HG02884 (cell line): ENCODE results near the gene PYCARD.
A peak's percentile ranks its signal among the peaks of the same experiment; 100 is the strongest.
"Not testable (repeated sequence)": the region's sequence is repeated elsewhere in the genome, so short reads cannot be mapped to it uniquely, and the experiment has no call there.

ENCODE experiments used
- ATAC-seq: cut with Tn5 transposase; IDR thresholded peaks from one replicate; pipeline ENCODE4 v1.9.1; 2021; ENCODE audit warnings: mild to moderate bottlenecking, moderate library complexity; ENCODE audit not compliant: unreplicated experiment

Gene PYCARD

GRCh38 chr16:31191697-31192428 is 10.7 kb downstream of the PYCARD start:
- no peak for ATAC-seq

GRCh38 chr16:31190818-31191444 is 11.6 kb downstream of the PYCARD start:
- no peak for ATAC-seq

- no peak for ATAC-seq
Measured at GRCh38 chr16:31190061-31190460, 12.5 kb downstream of the PYCARD start.

- no peak for ATAC-seq
Measured at GRCh38 chr16:31189412-31189778, 13.2 kb downstream of the PYCARD start.

GRCh38 chr16:31188450-31189411 is 13.8 kb downstream of the PYCARD start:
- no peak for ATAC-seq

GRCh38 chr16:31187808-31188189 is 14.8 kb downstream of the PYCARD start:
- no peak for ATAC-seq

GRCh38 chr16:31186930-31187807 is 15.4 kb downstream of the PYCARD start:
- no peak for ATAC-seq

GRCh38 chr16:31186176-31186575 is 16.4 kb downstream of the PYCARD start:
- ATAC-seq = no peak

GRCh38 chr16:31185339-31185738 is 17.2 kb downstream of the PYCARD start:
- ATAC-seq = no peak

- no peak for ATAC-seq
Measured at GRCh38 chr16:31184888-31185287, 17.7 kb downstream of the PYCARD start.

- no peak for ATAC-seq
Measured at GRCh38 chr16:31183432-31184428, 18.8 kb downstream of the PYCARD start.

GRCh38 chr16:31182391-31182790 is 20.2 kb downstream of the PYCARD start:
- no peak for ATAC-seq

- no peak for ATAC-seq
Measured at GRCh38 chr16:31181102-31181830, 21.3 kb downstream of the PYCARD start.

GRCh38 chr16:31179747-31180459 is 22.7 kb downstream of the PYCARD start, which contains the start of gene FUS:
FUS (plus strand) TSS chr16:31180139; CDS start chr16:31180215, 76 bp downstream.
- peak; percentile 42 for ATAC-seq

- no peak for ATAC-seq
Measured at GRCh38 chr16:31179219-31179746, 23.3 kb downstream of the PYCARD start.

- no peak for ATAC-seq
Measured at GRCh38 chr16:31177136-31177535, 25.4 kb downstream of the PYCARD start.

GRCh38 chr16:31170048-31170447 is 32.5 kb downstream of the PYCARD start:
- not testable (repeated sequence) for ATAC-seq

GRCh38 chr16:31168848-31169247 is 33.7 kb downstream of the PYCARD start:
- no peak for ATAC-seq
